ENCODE measurements around the gene HJURP.

- TF ChIP-seq CTCF (conservative IDR thresholded peaks at IDR 0.05) (no peak), EZH2 (IDR thresholded peaks at IDR 0.05; ENCODE audit: low read depth) (no peak)
These were observed 21.9 kb downstream of the HJURP start for GRCh38 chr2:233832414-233832813.

Measured in PC-9 (cell line).